Keratinocyte (primary cell): ENCODE data around the gene NRP2.

Experiments
- EZH2 ChIP-seq: IDR thresholded peaks from one replicate; pipeline ENCODE4 v1.6.1; 2012; ENCODE audit warnings: inconsistent platforms, mild to moderate bottlenecking, low read length, moderate library complexity
- TF ChIP-seq, protein P1 (sequence below), 3 experiments: IDR thresholded peaks in 1 of 3; conservative IDR thresholded peaks in 1 of 3; optimal IDR thresholded peaks in 1 of 3; 2 replicates in 2 of 3; 3 replicates in 1 of 3; pipeline versions ENCODE3 to v1.5.1; 2011; ENCODE audit warnings: low read length in 3 of 3, mild to moderate bottlenecking in 3 of 3, moderate library complexity in 2 of 3, control low read depth in 1 of 3, inconsistent platforms in 1 of 3; ENCODE audit not compliant: insufficient read depth in 2 of 3; ENCODE audit errors: extremely low read depth in 1 of 3

DNA sequence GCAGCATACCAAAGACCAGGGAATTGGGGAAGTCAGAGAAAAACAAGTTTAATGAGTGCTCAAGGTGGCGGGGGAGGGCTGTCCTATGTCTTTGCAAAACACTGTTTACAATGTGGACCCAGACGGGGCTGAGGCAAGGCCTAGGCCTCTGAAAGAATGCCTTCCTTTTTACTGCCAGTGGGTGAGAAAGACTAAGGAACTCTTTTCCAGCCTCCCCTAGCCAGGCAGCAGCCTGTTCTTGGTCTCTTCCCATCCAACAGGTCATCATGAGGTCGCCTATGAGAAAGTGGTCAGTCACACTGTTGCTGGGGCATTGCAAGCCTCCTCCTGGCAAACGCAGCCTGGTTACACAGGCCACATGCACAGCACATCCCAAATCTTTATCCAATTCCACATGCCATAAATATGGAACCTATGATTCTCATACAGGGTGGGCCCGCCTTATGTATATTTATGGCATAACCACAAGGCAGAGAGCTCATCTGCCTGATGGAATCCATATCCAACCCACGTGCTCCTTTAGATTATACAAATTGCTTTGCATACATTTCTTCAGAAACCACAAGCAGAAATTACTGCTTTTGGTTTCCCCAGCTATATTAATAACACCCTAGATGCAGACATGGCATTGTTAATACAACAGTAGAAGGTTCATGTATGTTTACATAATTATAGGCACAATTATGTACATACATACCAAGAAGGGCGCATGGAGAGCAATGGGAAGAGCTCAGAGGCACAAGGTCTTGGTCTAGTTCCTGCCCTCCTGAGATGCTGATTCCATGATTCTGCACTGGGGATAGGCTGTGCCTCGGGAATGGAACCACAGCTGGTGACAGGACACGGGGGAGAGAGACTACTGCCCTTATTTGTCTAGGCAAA lies 48.6 kb downstream of the NRP2 start:
- TF ChIP-seq, protein P1, sequence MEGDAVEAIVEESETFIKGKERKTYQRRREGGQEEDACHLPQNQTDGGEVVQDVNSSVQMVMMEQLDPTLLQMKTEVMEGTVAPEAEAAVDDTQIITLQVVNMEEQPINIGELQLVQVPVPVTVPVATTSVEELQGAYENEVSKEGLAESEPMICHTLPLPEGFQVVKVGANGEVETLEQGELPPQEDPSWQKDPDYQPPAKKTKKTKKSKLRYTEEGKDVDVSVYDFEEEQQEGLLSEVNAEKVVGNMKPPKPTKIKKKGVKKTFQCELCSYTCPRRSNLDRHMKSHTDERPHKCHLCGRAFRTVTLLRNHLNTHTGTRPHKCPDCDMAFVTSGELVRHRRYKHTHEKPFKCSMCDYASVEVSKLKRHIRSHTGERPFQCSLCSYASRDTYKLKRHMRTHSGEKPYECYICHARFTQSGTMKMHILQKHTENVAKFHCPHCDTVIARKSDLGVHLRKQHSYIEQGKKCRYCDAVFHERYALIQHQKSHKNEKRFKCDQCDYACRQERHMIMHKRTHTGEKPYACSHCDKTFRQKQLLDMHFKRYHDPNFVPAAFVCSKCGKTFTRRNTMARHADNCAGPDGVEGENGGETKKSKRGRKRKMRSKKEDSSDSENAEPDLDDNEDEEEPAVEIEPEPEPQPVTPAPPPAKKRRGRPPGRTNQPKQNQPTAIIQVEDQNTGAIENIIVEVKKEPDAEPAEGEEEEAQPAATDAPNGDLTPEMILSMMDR (optimal IDR thresholded peaks at IDR 0.05 in 1 of 3, IDR thresholded peaks at IDR 0.05 in 1 of 3, conservative IDR thresholded peaks at IDR 0.05 in 1 of 3; ENCODE audit: extremely low read depth in 1 of 3, insufficient read depth in 2 of 3, low read length in 3 of 3) = no peak
- TF ChIP-seq EZH2 = no peak
